Lung (tissue), 12 donors: ENCODE measurements around the gene CAP2. TPM values are rescaled to one million over a fixed set of nuclear protein-coding genes. Genes with fewer than 3 reads are reported as not detected.

Source experiments
- ATAC-seq: fragments of 200-7000 bp; cut with Tn5 transposase; one replicate; pipeline ENCODE4 v1.9.1; 2020; ENCODE audit warnings: moderate number of reproducible peaks; ENCODE audit not compliant: insufficient read depth, low FRiP score
- DNase-seq, 3 donors: peaks; one replicate each; pipeline ENCODE4 v3.0.0-alpha.2; 2013 to 2017
- H3K27ac ChIP-seq, 2 donors: one replicate each; pipeline ENCODE4 v1.5.1; 2013; ENCODE audit warnings: mild to moderate bottlenecking in 2 of 2, moderate library complexity in 2 of 2, control low read depth in 1 of 2, inconsistent platforms in 1 of 2, low read depth in 1 of 2, low read length in 1 of 2
- H3K27me3 ChIP-seq, 3 donors: one replicate each; pipeline ENCODE4 v1.5.1; 2013; ENCODE audit warnings: low read length in 2 of 3; ENCODE audit not compliant: control insufficient read depth in 3 of 3, insufficient read depth in 3 of 3
- H3K36me3 ChIP-seq, 4 donors: one replicate each; pipeline ENCODE4 v1.5.1; 2013; ENCODE audit warnings: low read length in 4 of 4, mild to moderate bottlenecking in 1 of 4, moderate library complexity in 1 of 4; ENCODE audit not compliant: control insufficient read depth in 4 of 4, insufficient read depth in 4 of 4
- H3K4me1 ChIP-seq, 5 donors: one replicate each; pipeline ENCODE4 v1.5.1; 2013; ENCODE audit warnings: low read length in 5 of 5, mild to moderate bottlenecking in 2 of 5, moderate library complexity in 1 of 5; ENCODE audit not compliant: control insufficient read depth in 5 of 5, insufficient read depth in 5 of 5
- H3K4me3 ChIP-seq: one replicate; pipeline ENCODE4 v1.5.1; 2013; ENCODE audit warnings: mild to moderate bottlenecking, control low read depth, moderate library complexity
- H3K9ac ChIP-seq, 2 donors: one replicate each; pipeline ENCODE4 v1.5.1; 2013; ENCODE audit warnings: low read length in 2 of 2, control low read depth in 1 of 2; ENCODE audit not compliant: insufficient read depth in 1 of 2
- H3K9me3 ChIP-seq, 4 donors: one replicate each; pipeline ENCODE4 v1.5.1; 2013; ENCODE audit warnings: low read length in 3 of 4, mild to moderate bottlenecking in 1 of 4, moderate library complexity in 1 of 4; ENCODE audit not compliant: control insufficient read depth in 4 of 4, insufficient read depth in 3 of 4
- WGBS, 2 donors: extraction: QIAGEN DNeasy Blood & Tissue Kit; methylation state at CpG; one replicate each; pipeline ENCODE4 v1.1.7; 2013; 5-methylcytosine and 5-hydroxymethylcytosine counted together
- polyA plus RNA-seq, 2 donors: library from polyadenylated mRNA; stranded (reverse); fragments of 200-250 nt; gene quantifications; one replicate each; pipeline ENCODE4 v1.2.1, GENCODE V29; 2013
- total RNA-seq, 2 donors: library from RNA; depleted of rRNA in 1 of 2; stranded (reverse); fragments of >200 nt in 1 of 2; gene quantifications; one replicate each; pipeline ENCODE4 v1.2.1, GENCODE V29; 2014 to 2021
- TF ChIP-seq, protein P1 (sequence below): IDR thresholded peaks from 2 replicates; pipeline ENCODE4 v1.5.1; 2012; ENCODE audit warnings: mild to moderate bottlenecking; ENCODE audit errors: control extremely low read depth, extremely low read depth
- donor health status: control.
- donor health status: control.
- donor health status: Bipolar disorder and iron deficiency.
- donor health status: healthy.
- donor health status: DM: yes; HTN: yes; CAD: no.

CAP2 gene
- total and polyA plus RNA-seq, 4 donors: 2.0 to 5.7 (median 3.4) TPM

DNA sequence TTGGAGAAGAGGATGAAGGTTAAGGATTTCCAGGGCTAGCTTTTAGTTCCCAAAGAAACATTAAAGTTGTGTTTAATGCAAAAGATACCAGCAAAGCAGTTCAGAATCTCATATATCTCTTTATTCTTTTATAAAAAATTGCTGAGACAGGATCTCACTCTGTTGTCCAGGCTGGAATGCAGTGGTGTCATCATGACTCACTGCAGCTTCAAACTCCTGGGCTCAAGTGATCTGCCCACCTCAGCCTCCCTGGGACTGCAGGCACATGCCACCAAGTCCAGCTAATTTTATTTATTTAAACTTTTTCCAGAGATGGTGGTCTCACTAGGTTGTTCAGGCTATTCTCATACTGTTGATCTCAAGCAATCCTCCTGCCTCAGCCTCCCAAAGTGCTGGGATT lies 41.1 kb upstream of the CAP2 start:
- TF ChIP-seq, protein P1, sequence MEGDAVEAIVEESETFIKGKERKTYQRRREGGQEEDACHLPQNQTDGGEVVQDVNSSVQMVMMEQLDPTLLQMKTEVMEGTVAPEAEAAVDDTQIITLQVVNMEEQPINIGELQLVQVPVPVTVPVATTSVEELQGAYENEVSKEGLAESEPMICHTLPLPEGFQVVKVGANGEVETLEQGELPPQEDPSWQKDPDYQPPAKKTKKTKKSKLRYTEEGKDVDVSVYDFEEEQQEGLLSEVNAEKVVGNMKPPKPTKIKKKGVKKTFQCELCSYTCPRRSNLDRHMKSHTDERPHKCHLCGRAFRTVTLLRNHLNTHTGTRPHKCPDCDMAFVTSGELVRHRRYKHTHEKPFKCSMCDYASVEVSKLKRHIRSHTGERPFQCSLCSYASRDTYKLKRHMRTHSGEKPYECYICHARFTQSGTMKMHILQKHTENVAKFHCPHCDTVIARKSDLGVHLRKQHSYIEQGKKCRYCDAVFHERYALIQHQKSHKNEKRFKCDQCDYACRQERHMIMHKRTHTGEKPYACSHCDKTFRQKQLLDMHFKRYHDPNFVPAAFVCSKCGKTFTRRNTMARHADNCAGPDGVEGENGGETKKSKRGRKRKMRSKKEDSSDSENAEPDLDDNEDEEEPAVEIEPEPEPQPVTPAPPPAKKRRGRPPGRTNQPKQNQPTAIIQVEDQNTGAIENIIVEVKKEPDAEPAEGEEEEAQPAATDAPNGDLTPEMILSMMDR: no peak
- no peak for DNase-seq
- Histone ChIP-seq H3K27me3 (no peaks in the 10 kb centered on the region), H3K9ac (no peak overlapping the region), H3K9me3 (no peaks in the 10 kb centered on the region), H3K4me3 (no peak overlapping the region), H3K36me3 (no peaks in the 10 kb centered on the region), H3K27ac (no peak overlapping the region), H3K4me1 (no peaks in the 10 kb centered on the region)
- ATAC-seq: no peak

DNA sequence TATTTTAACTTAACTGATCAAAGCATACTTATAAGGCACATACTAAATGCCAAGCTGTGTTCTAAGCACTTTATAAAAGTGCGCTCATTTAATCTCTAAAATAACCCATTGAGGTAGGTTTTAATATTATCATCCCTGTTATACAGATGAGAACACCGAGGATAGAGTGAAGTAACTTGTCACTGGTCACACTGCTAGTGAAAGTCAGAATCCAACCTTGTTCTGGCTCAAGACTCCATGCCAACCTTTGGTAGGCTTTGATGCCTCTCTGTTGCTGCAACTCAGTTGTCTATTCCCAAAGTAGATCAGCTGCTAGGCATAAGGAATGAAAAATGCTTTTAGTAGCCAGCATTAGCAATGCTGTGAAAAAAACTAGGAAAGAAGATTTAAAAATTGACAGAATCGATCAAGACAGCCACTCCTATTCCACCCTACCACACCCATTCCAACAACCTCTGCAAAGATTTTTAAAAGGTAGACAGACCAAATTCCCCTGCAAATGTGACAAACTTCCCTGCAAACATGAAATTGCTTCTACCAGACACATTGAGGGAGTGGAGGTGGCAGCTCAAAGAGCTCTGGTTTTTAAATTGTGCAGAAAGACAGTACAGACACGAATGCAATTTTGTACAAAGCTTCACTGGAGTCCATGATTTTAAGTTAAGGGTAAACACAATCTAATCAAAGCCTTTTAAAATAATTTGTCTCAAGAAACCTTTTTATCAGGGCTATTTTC lies 39.8 kb upstream of the CAP2 start:
- Histone ChIP-seq H3K4me1 (no peaks in the 10 kb centered on the region), H3K9me3 (no peaks in the 10 kb centered on the region), H3K4me3 (no peak overlapping the region), H3K27me3 (no peaks in the 10 kb centered on the region), H3K9ac (no peak overlapping the region), H3K27ac (no peak overlapping the region), H3K36me3 (no peaks in the 10 kb centered on the region)
- WGBS, 2 donors: 82 to 95% methylated on average over 4 of the region's 4 CpGs
- TF ChIP-seq, protein P1: no peak
- DNase-seq (no peak), ATAC-seq (no peak)

DNA sequence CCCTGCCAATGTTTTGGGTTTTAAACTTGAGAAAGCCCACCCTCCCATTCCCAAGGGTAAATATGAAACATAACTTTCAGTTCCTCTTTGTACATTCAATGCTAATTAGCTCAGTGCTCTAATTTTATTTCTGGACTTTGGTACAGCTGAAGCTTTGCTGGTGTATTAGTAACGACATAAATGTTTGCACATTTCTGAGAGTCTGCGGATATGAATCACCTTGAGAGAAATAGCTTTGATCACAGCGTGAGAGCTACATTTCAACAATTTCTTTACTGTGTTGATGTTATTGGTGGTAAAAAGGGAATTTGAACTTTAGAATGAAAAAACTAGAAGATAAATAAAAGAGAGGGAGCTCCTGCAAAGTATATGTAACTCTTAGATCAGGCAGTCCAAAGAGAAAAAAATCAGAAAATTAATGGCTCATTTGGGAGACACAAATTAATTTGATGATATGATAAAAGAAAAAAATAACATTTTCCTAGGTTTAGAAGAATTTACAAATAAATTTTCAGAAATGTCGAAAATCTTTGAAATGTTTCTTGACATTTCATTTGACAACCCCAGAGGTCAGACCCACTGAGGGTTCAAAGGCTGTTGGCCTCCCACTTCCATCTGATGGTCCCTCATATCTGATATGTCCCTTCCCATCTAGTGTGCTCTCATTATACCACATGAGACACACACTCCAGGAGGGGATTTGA lies 38.5 kb upstream of the CAP2 start:
- Histone ChIP-seq H3K4me1 (no peaks in the 10 kb centered on the region), H3K27me3 (no peaks in the 10 kb centered on the region), H3K9ac (no peak overlapping the region), H3K4me3 (no peak overlapping the region), H3K36me3 (no peaks in the 10 kb centered on the region), H3K27ac (no peak overlapping the region), H3K9me3 (no peaks in the 10 kb centered on the region)
- ATAC-seq (no peak), DNase-seq (no peak)
- WGBS, 2 donors: 73 to 84% methylated on average over 4 of the region's 4 CpGs
- TF ChIP-seq, protein P1: no peak

DNA sequence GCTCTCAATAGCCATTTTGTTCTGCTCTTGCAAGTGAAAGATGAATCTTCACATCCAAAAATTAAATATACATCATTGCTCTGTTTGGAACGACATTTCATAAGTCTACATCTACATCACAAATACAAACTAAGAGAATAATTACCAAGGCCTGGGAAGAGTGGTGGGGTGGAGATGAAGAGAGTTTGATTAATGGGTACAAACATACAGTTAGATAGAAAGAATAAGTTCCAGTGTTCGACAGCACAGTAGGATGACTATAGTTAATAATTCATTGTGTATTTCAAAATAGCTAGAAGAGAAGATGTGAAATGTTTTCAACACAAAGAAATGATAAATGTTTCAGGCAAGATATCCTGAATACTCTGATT lies 38.0 kb upstream of the CAP2 start:
- whole genome bisulfite sequencing, 2 donors: 85 to 91% methylated on average over 2 of the region's 2 CpGs
- H3K27ac ChIP-seq: no peak overlapping the region
- H3K4me1 ChIP-seq: no peaks in the 10 kb centered on the region
- no peak overlapping the region for H3K9ac ChIP-seq
- H3K4me3 ChIP-seq: no peak overlapping the region
- DNase-seq (no peak), ATAC-seq (no peak)
- H3K27me3 ChIP-seq: no peaks in the 10 kb centered on the region
- TF ChIP-seq, protein P1: no peak
- H3K36me3 ChIP-seq: no peaks in the 10 kb centered on the region
- no peaks in the 10 kb centered on the region for H3K9me3 ChIP-seq
